Aorta (tissue), 5 donors: ENCODE measurements around the gene ATXN7L3. TPM values are rescaled to one million over a fixed set of nuclear protein-coding genes. Genes with fewer than 3 reads are reported as not detected.
"Not testable (repeated sequence)": the region's sequence is repeated elsewhere in the genome, so short reads cannot be mapped to it uniquely, and the experiment has no call there.

Experiments
- ATAC-seq: fragments of 200-7000 bp; cut with Tn5 transposase; one replicate; pipeline ENCODE4 v1.9.1; 2022; ENCODE audit warnings: moderate library complexity; ENCODE audit not compliant: low FRiP score
- DNase-seq, 2 donors: peaks; one replicate each; pipeline ENCODE4 v3.0.0-alpha.2; 2020
- H3K27ac ChIP-seq, 2 donors: one replicate each; pipeline ENCODE4 v1.5.1; 2013; ENCODE audit warnings: low read length in 2 of 2, mild to moderate bottlenecking in 2 of 2, moderate library complexity in 2 of 2, control low read depth in 1 of 2, inconsistent platforms in 1 of 2, low read depth in 1 of 2
- H3K27me3 ChIP-seq, 2 donors: one replicate each; pipeline ENCODE4 v1.6.1; 2013; ENCODE audit warnings: control low read depth in 1 of 2, low read length in 1 of 2, mild to moderate bottlenecking in 1 of 2, moderate library complexity in 1 of 2; ENCODE audit not compliant: insufficient read depth in 2 of 2, control insufficient read depth in 1 of 2
- H3K36me3 ChIP-seq, 2 donors: one replicate each; pipeline ENCODE4 v1.6.1; 2013; ENCODE audit warnings: control low read depth in 1 of 2, low read length in 1 of 2, mild to moderate bottlenecking in 1 of 2; ENCODE audit not compliant: insufficient read depth in 2 of 2, control insufficient read depth in 1 of 2
- H3K4me1 ChIP-seq, 2 donors: one replicate each; pipeline ENCODE4 v1.6.1; 2013; ENCODE audit warnings: low read length in 2 of 2, control low read depth in 1 of 2, mild to moderate bottlenecking in 1 of 2, moderate library complexity in 1 of 2; ENCODE audit not compliant: insufficient read depth in 2 of 2, control insufficient read depth in 1 of 2
- H3K4me3 ChIP-seq, 2 donors: one replicate each; pipeline ENCODE4 v1.5.1; 2013; ENCODE audit warnings: low read length in 2 of 2, control low read depth in 1 of 2, mild to moderate bottlenecking in 1 of 2
- H3K9me3 ChIP-seq: one replicate; pipeline ENCODE4 v1.6.1; 2013; ENCODE audit warnings: mild to moderate bottlenecking, low read length; ENCODE audit not compliant: control insufficient read depth
- WGBS, 2 donors: extraction: QIAGEN DNeasy Blood & Tissue Kit; methylation state at CpG; one replicate each; pipeline ENCODE4 v1.1.7; 2013; 5-methylcytosine and 5-hydroxymethylcytosine counted together
- intact Hi-C, 2 donors: fragments of 100-400 bp; cut with DNase I; formaldehyde crosslinking; loops; one replicate each; pipeline versions ENCODE4 v1.14.2 to v1.15.0; 2022
- polyA plus RNA-seq, 2 donors: library from polyadenylated mRNA; stranded (reverse); fragments of 200-250 nt; gene quantifications; one replicate each; pipeline ENCODE4 v1.2.3, GENCODE V29; 2013
- total RNA-seq, 2 donors: library from RNA; stranded (reverse); fragmentation: NEBNext Ultra II Directional; extraction: Animal tissue kit (Norgen Biotek cat#: 25700); gene quantifications; one replicate each; pipeline ENCODE4 v1.2.1, GENCODE V29; 2021
- donor health status: healthy with polysubstance abuse.
- donor health status: Bipolar disorder and iron deficiency.
- donor health status: DM: no; HTN: no; CAD: no.
- donor health status: DM: no; HTN: no; CAD: no.
- donor health status: DM: yes; HTN: yes; CAD: no.

Gene ATXN7L3
- total and polyA plus RNA-seq, 4 donors, result 18.7 to 67.5 (median 49.3) TPM

DNA sequence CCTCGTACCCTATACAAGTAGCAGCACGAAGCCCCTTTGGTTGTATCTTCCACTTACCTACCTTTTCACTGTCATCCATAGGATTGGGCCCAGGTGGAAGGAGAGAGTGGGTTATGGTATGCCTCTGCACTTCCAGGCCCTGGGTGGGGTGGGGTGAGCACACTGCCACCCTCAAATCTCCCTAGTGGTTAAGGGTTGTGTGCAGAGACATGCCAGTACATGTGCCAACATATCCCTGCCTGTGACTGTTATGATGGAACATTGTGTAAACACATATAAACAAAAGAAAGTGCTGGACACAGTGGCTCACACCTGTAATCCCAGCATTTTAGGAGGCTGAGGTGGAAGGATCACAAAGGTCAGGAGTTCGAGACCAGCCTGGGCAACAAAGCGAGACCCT is 46.8 kb downstream of the ATXN7L3 start:
- Histone ChIP-seq H3K4me3 (no peak overlapping the region), H3K27me3 (no peaks in the 10 kb centered on the region), H3K27ac (no peak overlapping the region), H3K4me1 (no peaks in the 10 kb centered on the region), H3K36me3 (no peaks in the 10 kb centered on the region), H3K9me3 (no peaks in the 10 kb centered on the region)
- ATAC-seq, result no peak
- intact Hi-C loops, result no loop called here
- no peak for DNase-seq
- 95 to 99% methylated on average over 4 of the region's 4 CpGs for WGBS, 2 donors

DNA sequence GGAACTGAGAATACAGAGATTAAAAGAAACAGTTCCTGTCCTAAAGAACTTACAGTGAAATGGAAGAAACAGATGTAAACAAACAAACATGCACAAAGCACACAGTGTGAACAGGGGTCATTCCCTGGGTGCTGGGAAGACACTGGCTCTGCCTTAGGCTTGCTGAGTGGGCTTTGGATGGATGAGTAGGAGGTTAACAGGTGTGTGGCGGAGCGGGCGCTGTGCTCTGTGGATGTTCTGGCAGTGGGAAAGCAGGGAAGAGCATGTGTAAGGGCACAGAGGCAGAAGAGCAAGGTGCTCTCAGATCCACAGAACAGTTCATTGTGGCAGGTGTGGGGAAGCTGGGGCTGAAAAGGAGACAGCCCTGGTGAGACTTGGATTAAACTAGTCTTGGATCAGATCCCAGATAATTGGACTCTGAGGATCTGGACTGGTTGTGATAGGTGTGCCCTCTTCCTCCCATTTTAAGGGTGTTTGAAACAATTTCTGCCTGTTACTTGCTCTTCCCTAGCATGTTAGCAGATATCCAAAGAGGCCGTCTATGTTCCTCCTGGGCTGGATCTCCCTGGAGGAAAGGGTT is 49.8 kb downstream of the ATXN7L3 start:
- no peak for DNase-seq
- intact Hi-C loops, result no loop called here
- H3K27ac ChIP-seq, result no peak overlapping the region
- no peaks in the 10 kb centered on the region for H3K27me3 ChIP-seq
- no peak for ATAC-seq
- H3K36me3 ChIP-seq, result no peaks in the 10 kb centered on the region
- H3K4me3 ChIP-seq, result no peak overlapping the region
- WGBS, 2 donors, result 95 to 96% methylated on average over 4 of the region's 4 CpGs
- no peaks in the 10 kb centered on the region for H3K4me1 ChIP-seq
- no peaks in the 10 kb centered on the region for H3K9me3 ChIP-seq

DNA sequence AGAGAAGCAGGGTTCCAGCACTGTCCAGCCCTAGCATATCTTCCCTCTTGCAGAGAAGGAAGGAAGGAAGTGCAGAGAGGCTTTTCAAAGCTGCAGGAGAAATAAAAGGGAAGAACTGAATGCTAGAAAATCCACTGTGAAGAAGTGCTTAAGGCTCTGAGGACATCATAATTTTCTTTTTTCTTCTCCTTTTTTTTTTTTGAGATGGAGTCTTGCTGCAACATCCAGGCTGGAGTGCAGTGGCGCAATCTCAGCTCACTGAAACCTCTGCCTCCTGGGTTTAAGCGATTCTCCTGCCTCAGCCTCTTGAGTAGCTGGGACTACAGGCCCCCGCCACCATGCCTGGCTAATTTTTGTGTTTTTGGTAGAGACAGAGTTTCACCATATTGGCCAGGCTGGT is 50.6 kb downstream of the ATXN7L3 start:
- H3K27me3 ChIP-seq, H3K4me3 ChIP-seq, DNase-seq, H3K9me3 ChIP-seq, H3K36me3 ChIP-seq, H3K27ac ChIP-seq, ATAC-seq, intact Hi-C loops, H3K4me1 ChIP-seq: not testable (repeated sequence)
- 96% methylated on average over 3 of the region's 3 CpGs for WGBS, 2 donors

DNA sequence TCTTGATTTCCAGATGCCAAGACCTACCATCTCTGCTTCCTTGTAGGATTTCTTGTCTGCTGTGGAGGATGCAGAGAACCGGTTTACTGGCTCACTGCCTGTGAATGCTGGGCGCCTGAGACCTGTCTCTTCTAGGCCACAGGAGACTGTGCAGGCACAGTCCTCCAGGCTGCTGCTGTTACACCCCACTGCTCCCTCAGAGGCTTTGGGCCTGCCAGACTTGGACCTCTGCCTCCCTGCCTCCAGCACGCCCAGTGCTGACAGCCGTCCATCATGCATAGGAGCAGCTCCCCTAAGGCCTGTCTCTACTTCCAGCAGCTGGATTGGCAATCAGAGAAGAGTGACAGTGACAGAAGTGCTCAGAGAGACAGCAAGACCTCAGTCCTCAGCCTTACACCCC is 51.9 kb downstream of the ATXN7L3 start:
- WGBS, 2 donors, result 61 to 71% methylated on average over 4 of the region's 4 CpGs
- no peak for ATAC-seq
- no peak for DNase-seq
- Histone ChIP-seq H3K9me3 (no peaks in the 10 kb centered on the region), H3K4me3 (no peak overlapping the region), H3K4me1 (no peaks in the 10 kb centered on the region), H3K36me3 (no peaks in the 10 kb centered on the region), H3K27me3 (no peaks in the 10 kb centered on the region), H3K27ac (no peak overlapping the region)
- intact Hi-C loops, result no loop called here

GRCh38 chr17:44146375-44147346 is 53.0 kb downstream of the ATXN7L3 start:
- intact Hi-C loops, result no loop called here
- H3K27me3 ChIP-seq, result no peaks in the 10 kb centered on the region
- H3K4me3 ChIP-seq, result no peak overlapping the region
- H3K27ac ChIP-seq, result no peak overlapping the region
- H3K36me3 ChIP-seq, result no peaks in the 10 kb centered on the region
- no peak for ATAC-seq
- DNase-seq, result no peak
- WGBS, 2 donors, result 6 to 30% methylated on average over 2 of the region's 2 CpGs
- no peaks in the 10 kb centered on the region for H3K9me3 ChIP-seq
- H3K4me1 ChIP-seq, result no peaks in the 10 kb centered on the region

- ATAC-seq (no peak), DNase-seq (no peak)
- Histone ChIP-seq H3K4me1 (no peaks in the 10 kb centered on the region), H3K27ac (no peak overlapping the region), H3K36me3 (no peaks in the 10 kb centered on the region), H3K4me3 (no peak overlapping the region), H3K27me3 (no peaks in the 10 kb centered on the region), H3K9me3 (no peaks in the 10 kb centered on the region)
- intact Hi-C loops, result no loop called here
- WGBS, 2 donors, result 92 to 94% methylated on average over 7 of the region's 7 CpGs
Observed at GRCh38 chr17:44144966-44145739, 54.5 kb downstream of the ATXN7L3 start.

DNA sequence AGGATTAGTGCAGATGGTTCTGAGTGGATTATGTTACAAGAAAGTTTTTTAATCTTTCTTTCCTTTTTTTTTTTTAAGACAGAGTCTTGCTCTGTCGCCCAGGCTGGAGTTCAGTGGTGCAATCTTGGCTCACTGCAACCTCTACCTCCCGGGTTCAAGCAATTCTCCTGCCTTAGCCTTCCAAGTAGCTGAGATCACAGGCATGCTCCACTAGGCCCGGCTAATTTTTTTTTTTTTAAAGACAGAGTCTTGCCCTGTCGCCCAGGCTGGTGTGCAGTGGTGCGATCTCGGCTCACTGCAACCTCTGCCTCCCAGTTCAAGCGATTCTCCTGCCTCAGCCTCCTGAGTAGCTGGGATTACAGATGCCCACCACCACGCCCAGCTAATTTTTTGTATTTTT is 55.8 kb downstream of the ATXN7L3 start:
- H3K9me3 ChIP-seq, H3K4me1 ChIP-seq, DNase-seq, H3K27ac ChIP-seq, H3K36me3 ChIP-seq, H3K4me3 ChIP-seq, intact Hi-C loops, H3K27me3 ChIP-seq, ATAC-seq: not testable (repeated sequence)
- WGBS, 2 donors, result 85 to 86% methylated on average over 8 of the region's 8 CpGs
